SK-N-SH treated with all-trans-retinoic acid at 6 μM for 48 hours (cell line): Measurements from ENCODE around the gene PRSS56.

ENCODE experiments used
- ATAC-seq: fragments of 200-7000 bp; cut with Tn5 transposase; 3 replicates; pipeline ENCODE4 v1.9.1; 2020; ENCODE audit warnings: mild to moderate bottlenecking, moderate library complexity
- ARNTL ChIP-seq: fragments of 450-650 bp; formaldehyde crosslinking; IDR thresholded peaks from 2 replicates; pipeline ENCODE4 v1.5.0; 2020; ENCODE audit warnings: low read depth, mild to moderate bottlenecking, moderate library complexity, borderline replicate concordance
- BACH2 ChIP-seq: fragments of 250-450 bp; sonication (Bioruptor Pico); IDR thresholded peaks from 2 replicates; pipeline ENCODE4 v1.9.0; 2021; ENCODE audit warnings: mild to moderate bottlenecking, borderline replicate concordance
- CSDC2 ChIP-seq: fragments of 250-450 bp; sonication (Bioruptor Pico); IDR thresholded peaks from 2 replicates; pipeline ENCODE4 v1.5.0; 2020; ENCODE audit warnings: mild to moderate bottlenecking, moderate library complexity
- ESRRG ChIP-seq: fragments of 250-450 bp; sonication (Bioruptor Pico); IDR thresholded peaks from 2 replicates; pipeline ENCODE4 v1.6.1; 2021; ENCODE audit warnings: mild to moderate bottlenecking
- GLIS3 ChIP-seq: fragments of 250-450 bp; sonication (Bioruptor Pico); IDR thresholded peaks from 2 replicates; pipeline ENCODE4 v1.5.0; 2020; ENCODE audit warnings: mild to moderate bottlenecking, moderate library complexity
- ISL1 ChIP-seq: fragments of 250-450 bp; sonication (Bioruptor Pico); IDR thresholded peaks from 2 replicates; pipeline ENCODE4 v2.1.2; 2022; ENCODE audit warnings: mild to moderate bottlenecking, moderate library complexity
- OSR1 ChIP-seq: fragments of 250-450 bp; sonication (Bioruptor Pico); IDR thresholded peaks from 2 replicates; pipeline ENCODE4 v1.8.0; 2022; ENCODE audit warnings: moderate library complexity, mild to moderate bottlenecking, inconsistent platforms
- PATZ1 ChIP-seq: fragments of 250-450 bp; sonication (Bioruptor Pico); IDR thresholded peaks from 2 replicates; pipeline ENCODE4 v1.8.0; 2020; ENCODE audit warnings: mild to moderate bottlenecking, moderate library complexity, borderline replicate concordance
- PPARA ChIP-seq: fragments of 250-450 bp; sonication (Bioruptor Pico); IDR thresholded peaks from 2 replicates; pipeline ENCODE4 v1.5.0; 2020; ENCODE audit warnings: mild to moderate bottlenecking, borderline replicate concordance
- RARB ChIP-seq: fragments of 250-450 bp; sonication (Bioruptor Pico); IDR thresholded peaks from 2 replicates; pipeline ENCODE4 v1.8.0; 2021; ENCODE audit warnings: mild to moderate bottlenecking, moderate library complexity
- SNAI2 ChIP-seq: fragments of 250-450 bp; sonication (Bioruptor Pico); IDR thresholded peaks from 2 replicates; pipeline ENCODE4 v1.5.0; 2020; ENCODE audit warnings: mild to moderate bottlenecking, moderate library complexity
- TCF4 ChIP-seq: fragments of 250-450 bp; sonication (Bioruptor Pico); IDR thresholded peaks from 2 replicates; pipeline ENCODE4 v1.8.0; 2021; ENCODE audit warnings: mild to moderate bottlenecking, moderate library complexity, borderline replicate concordance
- TOX ChIP-seq: fragments of 250-450 bp; sonication (Bioruptor Pico); IDR thresholded peaks from 2 replicates; pipeline ENCODE4 v1.8.0; 2021; ENCODE audit warnings: mild to moderate bottlenecking, moderate library complexity, borderline replicate concordance
- ZC3H10 ChIP-seq: fragments of 250-450 bp; sonication (Bioruptor Pico); IDR thresholded peaks from 2 replicates; pipeline ENCODE4 v1.5.1; 2021; ENCODE audit warnings: mild to moderate bottlenecking, moderate library complexity
- ZFP30 ChIP-seq: fragments of 450-650 bp; formaldehyde crosslinking; IDR thresholded peaks from 2 replicates; pipeline ENCODE4 v1.5.0; 2022; ENCODE audit warnings: mild to moderate bottlenecking, moderate library complexity
- ZNF565 ChIP-seq: fragments of 450-650 bp; formaldehyde crosslinking; conservative IDR thresholded peaks from 2 replicates; pipeline ENCODE4 v1.5.0; 2020; ENCODE audit warnings: low read depth, mild to moderate bottlenecking, moderate library complexity
- ZNF70 ChIP-seq: fragments of 450-650 bp; formaldehyde crosslinking; IDR thresholded peaks from 2 replicates; pipeline ENCODE4 v1.5.0; 2020; ENCODE audit warnings: mild to moderate bottlenecking, moderate library complexity
- ZNF8 ChIP-seq: fragments of 450-650 bp; formaldehyde crosslinking; IDR thresholded peaks from 2 replicates; pipeline ENCODE4 v1.5.0; 2020; ENCODE audit warnings: mild to moderate bottlenecking, moderate library complexity
- TF ChIP-seq, protein P1 (sequence below): fragments of 250-450 bp; sonication (Bioruptor Pico); IDR thresholded peaks from 2 replicates; pipeline ENCODE4 v1.5.1; 2020; ENCODE audit warnings: low read depth, mild to moderate bottlenecking, moderate library complexity
- TF ChIP-seq, protein P2 (sequence below): fragments of 250-450 bp; sonication (Bioruptor Pico); IDR thresholded peaks from 2 replicates; pipeline ENCODE4 v1.5.0; 2020; ENCODE audit warnings: mild to moderate bottlenecking, moderate library complexity
- TF ChIP-seq, protein P3 (sequence below): fragments of 250-450 bp; sonication (Bioruptor Pico); IDR thresholded peaks from 2 replicates; pipeline ENCODE4 v1.8.0; 2021; ENCODE audit warnings: low read depth, mild to moderate bottlenecking, moderate library complexity, borderline replicate concordance
- TF ChIP-seq, protein P4 (sequence below): fragments of 250-450 bp; sonication (Bioruptor Pico); IDR thresholded peaks from 2 replicates; pipeline ENCODE4 v1.5.1; 2021; ENCODE audit warnings: mild to moderate bottlenecking, moderate library complexity

PRSS56 gene

GRCh38 chr2:232491139-232491780, 28.9 kb upstream of the PRSS56 start:
- ATAC-seq: no peak
- TF ChIP-seq PPARA (CRISPR knock-in tag) (no peak), ARNTL (CRISPR knock-in tag) (no peak), CSDC2 (CRISPR knock-in tag) (no peak), GLIS3 (CRISPR knock-in tag) (no peak), OSR1 (no peak), ZNF8 (CRISPR knock-in tag) (no peak), TOX (CRISPR knock-in tag) (no peak), BACH2 (CRISPR knock-in tag) (no peak), ZFP30 (CRISPR knock-in tag) (no peak), ESRRG (CRISPR knock-in tag) (no peak), ZNF70 (CRISPR knock-in tag) (no peak), TCF4 (no peak), ZNF565 (no peak)
- TF ChIP-seq, protein P1, sequence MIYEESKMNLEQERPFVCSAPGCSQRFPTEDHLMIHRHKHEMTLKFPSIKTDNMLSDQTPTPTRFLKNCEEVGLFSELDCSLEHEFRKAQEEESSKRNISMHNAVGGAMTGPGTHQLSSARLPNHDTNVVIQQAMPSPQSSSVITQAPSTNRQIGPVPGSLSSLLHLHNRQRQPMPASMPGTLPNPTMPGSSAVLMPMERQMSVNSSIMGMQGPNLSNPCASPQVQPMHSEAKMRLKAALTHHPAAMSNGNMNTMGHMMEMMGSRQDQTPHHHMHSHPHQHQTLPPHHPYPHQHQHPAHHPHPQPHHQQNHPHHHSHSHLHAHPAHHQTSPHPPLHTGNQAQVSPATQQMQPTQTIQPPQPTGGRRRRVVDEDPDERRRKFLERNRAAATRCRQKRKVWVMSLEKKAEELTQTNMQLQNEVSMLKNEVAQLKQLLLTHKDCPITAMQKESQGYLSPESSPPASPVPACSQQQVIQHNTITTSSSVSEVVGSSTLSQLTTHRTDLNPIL (CRISPR knock-in tag): no peak
- TF ChIP-seq, protein P2, sequence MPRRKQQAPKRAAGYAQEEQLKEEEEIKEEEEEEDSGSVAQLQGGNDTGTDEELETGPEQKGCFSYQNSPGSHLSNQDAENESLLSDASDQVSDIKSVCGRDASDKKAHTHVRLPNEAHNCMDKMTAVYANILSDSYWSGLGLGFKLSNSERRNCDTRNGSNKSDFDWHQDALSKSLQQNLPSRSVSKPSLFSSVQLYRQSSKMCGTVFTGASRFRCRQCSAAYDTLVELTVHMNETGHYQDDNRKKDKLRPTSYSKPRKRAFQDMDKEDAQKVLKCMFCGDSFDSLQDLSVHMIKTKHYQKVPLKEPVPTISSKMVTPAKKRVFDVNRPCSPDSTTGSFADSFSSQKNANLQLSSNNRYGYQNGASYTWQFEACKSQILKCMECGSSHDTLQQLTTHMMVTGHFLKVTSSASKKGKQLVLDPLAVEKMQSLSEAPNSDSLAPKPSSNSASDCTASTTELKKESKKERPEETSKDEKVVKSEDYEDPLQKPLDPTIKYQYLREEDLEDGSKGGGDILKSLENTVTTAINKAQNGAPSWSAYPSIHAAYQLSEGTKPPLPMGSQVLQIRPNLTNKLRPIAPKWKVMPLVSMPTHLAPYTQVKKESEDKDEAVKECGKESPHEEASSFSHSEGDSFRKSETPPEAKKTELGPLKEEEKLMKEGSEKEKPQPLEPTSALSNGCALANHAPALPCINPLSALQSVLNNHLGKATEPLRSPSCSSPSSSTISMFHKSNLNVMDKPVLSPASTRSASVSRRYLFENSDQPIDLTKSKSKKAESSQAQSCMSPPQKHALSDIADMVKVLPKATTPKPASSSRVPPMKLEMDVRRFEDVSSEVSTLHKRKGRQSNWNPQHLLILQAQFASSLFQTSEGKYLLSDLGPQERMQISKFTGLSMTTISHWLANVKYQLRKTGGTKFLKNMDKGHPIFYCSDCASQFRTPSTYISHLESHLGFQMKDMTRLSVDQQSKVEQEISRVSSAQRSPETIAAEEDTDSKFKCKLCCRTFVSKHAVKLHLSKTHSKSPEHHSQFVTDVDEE (CRISPR knock-in tag): no peak

DNA sequence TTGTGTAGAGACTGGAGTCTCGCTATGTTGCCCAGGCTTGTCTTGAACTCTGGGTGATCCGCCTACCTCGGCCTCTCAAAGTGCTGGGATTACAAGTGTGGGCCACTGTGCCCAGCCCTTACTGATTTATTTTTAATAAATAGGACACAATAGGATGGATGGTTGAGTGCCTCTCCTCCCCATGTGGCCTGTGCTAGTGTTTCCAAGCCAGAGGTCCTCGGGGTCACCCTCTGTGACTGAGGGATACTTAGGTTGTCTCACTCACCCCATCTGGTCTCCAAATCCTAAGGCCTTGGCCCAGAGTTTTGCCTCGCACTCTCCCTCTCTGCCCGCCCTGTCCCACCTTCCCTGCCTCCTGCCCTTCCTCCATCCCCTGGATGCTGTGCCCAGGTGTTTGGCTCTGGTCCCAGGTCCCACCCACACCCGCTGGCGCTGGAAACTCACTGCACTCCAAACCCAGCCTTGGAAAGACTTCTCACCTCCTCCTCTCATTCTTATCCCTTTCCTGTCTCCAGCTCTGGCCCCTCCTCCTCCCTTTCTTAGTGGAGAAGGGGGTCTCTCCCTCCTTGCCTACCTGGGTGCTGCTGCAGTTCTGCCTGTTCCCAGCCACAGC, 27.8 kb upstream of the PRSS56 start:
- no peak for ATAC-seq
- TF ChIP-seq SNAI2 (CRISPR knock-in tag) (no peak), RARB (CRISPR knock-in tag) (no peak), ZNF70 (CRISPR knock-in tag) (no peak), PATZ1 (CRISPR knock-in tag) (no peak), TCF4 (no peak), ZFP30 (CRISPR knock-in tag) (no peak), ISL1 (no peak), GLIS3 (CRISPR knock-in tag) (no peak), PPARA (CRISPR knock-in tag) (no peak), ZC3H10 (no peak), OSR1 (no peak)
- TF ChIP-seq, protein P3, sequence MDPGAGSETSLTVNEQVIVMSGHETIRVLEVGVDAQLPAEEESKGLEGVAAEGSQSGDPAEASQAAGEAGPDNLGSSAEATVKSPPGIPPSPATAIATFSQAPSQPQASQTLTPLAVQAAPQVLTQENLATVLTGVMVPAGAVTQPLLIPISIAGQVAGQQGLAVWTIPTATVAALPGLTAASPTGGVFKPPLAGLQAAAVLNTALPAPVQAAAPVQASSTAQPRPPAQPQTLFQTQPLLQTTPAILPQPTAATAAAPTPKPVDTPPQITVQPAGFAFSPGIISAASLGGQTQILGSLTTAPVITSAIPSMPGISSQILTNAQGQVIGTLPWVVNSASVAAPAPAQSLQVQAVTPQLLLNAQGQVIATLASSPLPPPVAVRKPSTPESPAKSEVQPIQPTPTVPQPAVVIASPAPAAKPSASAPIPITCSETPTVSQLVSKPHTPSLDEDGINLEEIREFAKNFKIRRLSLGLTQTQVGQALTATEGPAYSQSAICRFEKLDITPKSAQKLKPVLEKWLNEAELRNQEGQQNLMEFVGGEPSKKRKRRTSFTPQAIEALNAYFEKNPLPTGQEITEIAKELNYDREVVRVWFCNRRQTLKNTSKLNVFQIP (CRISPR knock-in tag): no peak
- TF ChIP-seq, protein P1 (CRISPR knock-in tag): no peak
- TF ChIP-seq, protein P2 (CRISPR knock-in tag): no peak
- TF ChIP-seq, protein P4, sequence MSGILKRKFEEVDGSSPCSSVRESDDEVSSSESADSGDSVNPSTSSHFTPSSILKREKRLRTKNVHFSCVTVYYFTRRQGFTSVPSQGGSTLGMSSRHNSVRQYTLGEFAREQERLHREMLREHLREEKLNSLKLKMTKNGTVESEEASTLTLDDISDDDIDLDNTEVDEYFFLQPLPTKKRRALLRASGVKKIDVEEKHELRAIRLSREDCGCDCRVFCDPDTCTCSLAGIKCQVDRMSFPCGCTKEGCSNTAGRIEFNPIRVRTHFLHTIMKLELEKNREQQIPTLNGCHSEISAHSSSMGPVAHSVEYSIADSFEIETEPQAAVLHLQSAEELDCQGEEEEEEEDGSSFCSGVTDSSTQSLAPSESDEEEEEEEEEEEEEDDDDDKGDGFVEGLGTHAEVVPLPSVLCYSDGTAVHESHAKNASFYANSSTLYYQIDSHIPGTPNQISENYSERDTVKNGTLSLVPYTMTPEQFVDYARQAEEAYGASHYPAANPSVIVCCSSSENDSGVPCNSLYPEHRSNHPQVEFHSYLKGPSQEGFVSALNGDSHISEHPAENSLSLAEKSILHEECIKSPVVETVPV (CRISPR knock-in tag): no peak
